Neural progenitor cell (in vitro differentiated cells): Measurements from ENCODE around the gene TGIF2.

Source experiments
- CTCF ChIP-seq: fragments of 200-600 bp; sonication (generic); IDR thresholded peaks from 2 replicates; pipeline ENCODE4 v1.5.1; 2017; ENCODE audit warnings: antibody characterized with exemption, mild to moderate bottlenecking
- EZH2 ChIP-seq: fragments of 200-600 bp; sonication (generic); IDR thresholded peaks from 2 replicates; pipeline ENCODE4 v1.6.1; 2017; ENCODE audit warnings: antibody characterized with exemption, mild to moderate bottlenecking, moderate library complexity
- EZH2phosphoT487 ChIP-seq: fragments of 200-600 bp; sonication (generic); IDR thresholded peaks from 2 replicates; pipeline ENCODE4 v1.6.1; 2017; ENCODE audit warnings: antibody characterized with exemption

DNA sequence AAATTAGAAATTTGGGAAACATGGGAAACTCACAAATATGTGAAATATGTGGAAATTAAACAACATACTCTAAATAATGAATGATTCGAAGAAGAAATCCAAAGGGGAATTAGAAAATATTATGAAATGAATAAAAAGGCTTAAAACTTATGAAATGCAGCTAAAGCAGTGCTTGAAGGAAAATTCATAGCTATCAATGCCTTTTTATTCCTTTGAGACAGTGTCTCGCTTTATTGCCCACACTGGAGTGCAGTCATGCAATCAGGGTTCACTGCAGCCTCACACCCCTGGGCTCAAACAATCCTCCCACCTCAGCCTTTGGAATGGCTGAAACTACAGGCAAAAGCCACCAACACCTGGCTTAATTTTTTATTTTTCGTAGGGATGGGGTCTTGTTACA lies 7.9 kb upstream of the TGIF2 start:
- TF ChIP-seq CTCF = no peak
- no peak for TF ChIP-seq EZH2
- TF ChIP-seq EZH2phosphoT487 = no peak
